ENCODE results near the gene INO80B.
A peak's percentile ranks its signal among the peaks of the same experiment; 100 is the strongest.
"Not testable (repeated sequence)": the region's sequence is repeated elsewhere in the genome, so short reads cannot be mapped to it uniquely, and the experiment has no call there.

INO80B gene

GRCh38 chr2:74420443-74421103 is 34.3 kb upstream of the INO80B start:
- peak overlapping the region; percentile 98 for H3K4me3 Mint-ChIP-seq
- ATAC-seq (ENCODE audit: low read depth); DNase-seq (ENCODE audit: low spot score in 2 of 2): not testable (repeated sequence)

DNA sequence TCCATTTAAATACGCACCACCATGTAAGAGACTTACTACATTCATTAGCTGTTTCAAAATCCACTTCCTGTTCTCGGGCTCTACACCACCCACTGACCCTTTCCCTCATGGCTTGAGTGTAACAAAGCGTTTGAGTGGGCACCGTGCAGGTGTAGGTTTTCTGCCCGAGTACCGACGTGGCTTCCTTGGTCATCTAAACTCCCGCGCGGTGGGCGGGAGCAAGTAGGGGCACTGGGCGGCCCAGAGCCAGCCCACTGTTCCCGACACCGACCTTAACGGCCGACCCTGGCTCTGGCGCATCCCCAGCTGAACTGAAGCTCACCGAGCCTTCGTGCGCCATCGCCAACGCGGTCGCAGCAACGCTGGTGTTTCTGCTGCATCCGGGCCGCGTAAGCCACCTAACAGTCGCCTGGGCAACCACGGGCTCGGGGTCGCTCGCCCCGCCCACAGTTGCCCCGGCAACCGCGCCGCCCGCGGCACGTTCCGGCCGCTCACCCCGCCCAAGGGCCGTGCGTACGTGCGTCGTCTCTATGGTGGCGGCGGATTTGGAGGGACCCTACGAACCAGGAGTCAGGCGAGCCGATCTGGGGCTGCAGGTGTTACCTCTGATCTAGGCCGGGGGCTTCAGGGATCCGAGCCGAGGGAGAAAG is 33.5 kb upstream of the INO80B start, which contains the start of the genes C2orf81 and WDR54:
TSS of gene C2orf81 (minus strand) at position 399 of the 650 bp plus-strand sequence. CDS start at position 340, 59 bp downstream.
TSS of gene WDR54 (plus strand) at position 510 of the 650 bp plus-strand sequence. CDS start 424 bp downstream, outside the sequence.
- Mint-ChIP-seq H3K36me3 (peaks cover 5% of the 10 kb centered on the region), H3K27ac (peak within 1 kb of the TSS; percentile 96), H3K27me3 (no peaks in the 10 kb centered on the region), H3K4me1 (peaks cover 14% of the 10 kb centered on the region), H3K4me3 (peak within 1 kb of the TSS; percentile 98), H3K9me3 (no peaks in the 10 kb centered on the region)
- peak; percentile 94 to 97 for DNase-seq (ENCODE audit: low spot score in 2 of 2)
- peak; percentile 92 for ATAC-seq (ENCODE audit: low read depth)

More at GRCh38 chr2:74420443-74421103, 34.3 kb upstream of the INO80B start:
- not testable (repeated sequence) for H3K27me3 Mint-ChIP-seq, H3K36me3 Mint-ChIP-seq, H3K9me3 Mint-ChIP-seq
- Mint-ChIP-seq H3K27ac (peak overlapping the region; percentile 96), H3K4me1 (peaks cover 17% of the 10 kb centered on the region)

- DNase-seq (ENCODE audit: low spot score in 2 of 2) (no peak), ATAC-seq (ENCODE audit: low read depth) (no peak)
- Mint-ChIP-seq H3K27me3 (no peaks in the 10 kb centered on the region), H3K9me3 (no peaks in the 10 kb centered on the region), H3K4me3 (peak overlapping the region; percentile 98), H3K4me1 (peaks cover 14% of the 10 kb centered on the region), H3K27ac (peak overlapping the region; percentile 96), H3K36me3 (peaks cover 6% of the 10 kb centered on the region)
Measured at GRCh38 chr2:74423231-74424095, 31.4 kb upstream of the INO80B start.

- no peak overlapping the region for H3K27ac Mint-ChIP-seq
- no peak overlapping the region for H3K4me3 Mint-ChIP-seq
Measured at GRCh38 chr2:74424139-74424992, 30.5 kb upstream of the INO80B start.

GRCh38 chr2:74424995-74425406 is 29.9 kb upstream of the INO80B start:
- ATAC-seq (ENCODE audit: low read depth) (no peak), DNase-seq (ENCODE audit: low spot score in 2 of 2) (no peak)
- peaks cover 8% of the 10 kb centered on the region for H3K36me3 Mint-ChIP-seq
- no peak overlapping the region for H3K4me3 Mint-ChIP-seq
- no peaks in the 10 kb centered on the region for H3K9me3 Mint-ChIP-seq
- no peak overlapping the region for H3K27ac Mint-ChIP-seq
- H3K4me1 Mint-ChIP-seq = peaks cover 14% of the 10 kb centered on the region
- no peaks in the 10 kb centered on the region for H3K27me3 Mint-ChIP-seq

More at GRCh38 chr2:74424139-74424992, 30.5 kb upstream of the INO80B start:
- H3K36me3 Mint-ChIP-seq = peaks cover 6% of the 10 kb centered on the region
- ATAC-seq (ENCODE audit: low read depth) (no peak), DNase-seq (ENCODE audit: low spot score in 2 of 2) (no peak)
- H3K9me3 Mint-ChIP-seq = no peaks in the 10 kb centered on the region
- peaks cover 14% of the 10 kb centered on the region for H3K4me1 Mint-ChIP-seq
- H3K27me3 Mint-ChIP-seq = no peaks in the 10 kb centered on the region

- peaks cover 8% of the 10 kb centered on the region for H3K36me3 Mint-ChIP-seq
- no peaks in the 10 kb centered on the region for H3K27me3 Mint-ChIP-seq
- DNase-seq (ENCODE audit: low spot score in 2 of 2) = no peak
- H3K27ac Mint-ChIP-seq = no peak overlapping the region
- H3K9me3 Mint-ChIP-seq = no peaks in the 10 kb centered on the region
- no peak for ATAC-seq (ENCODE audit: low read depth)
- peaks cover 10% of the 10 kb centered on the region for H3K4me1 Mint-ChIP-seq
- no peak overlapping the region for H3K4me3 Mint-ChIP-seq
Measured at GRCh38 chr2:74425523-74425922, 29.4 kb upstream of the INO80B start.

DNA sequence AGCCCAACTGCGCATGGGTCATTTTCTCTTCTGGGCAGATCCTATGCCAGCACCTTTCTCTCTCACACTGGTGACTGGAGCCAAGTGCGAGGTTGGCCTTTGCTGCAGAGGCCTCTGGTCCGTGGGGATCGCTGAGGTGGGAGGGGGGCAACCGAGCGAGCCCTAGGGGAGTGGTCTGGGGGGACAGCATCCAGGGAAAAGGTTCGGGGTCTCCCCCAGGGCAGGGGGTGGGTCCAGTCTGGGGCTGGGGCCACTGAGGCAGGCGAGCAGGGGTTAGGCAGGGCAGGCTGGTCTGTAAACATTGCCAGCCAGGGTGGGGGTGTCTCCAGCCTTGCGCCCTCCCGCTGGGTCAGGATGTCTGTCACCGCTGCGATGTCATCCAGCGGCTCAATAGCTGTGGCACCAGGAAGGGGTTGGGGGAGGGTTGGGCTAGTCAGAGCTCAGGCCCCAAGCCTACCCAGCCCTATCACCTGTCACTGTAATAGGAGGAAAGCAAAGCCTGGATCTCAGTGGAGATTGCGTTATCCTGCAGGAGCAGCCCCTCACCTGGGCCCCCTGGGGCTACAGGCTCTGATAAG is 28.6 kb upstream of the INO80B start:
- Mint-ChIP-seq H3K9me3 (no peaks in the 10 kb centered on the region), H3K27ac (no peak overlapping the region), H3K4me3 (no peak overlapping the region), H3K4me1 (peaks cover 7% of the 10 kb centered on the region), H3K27me3 (no peaks in the 10 kb centered on the region), H3K36me3 (peaks cover 8% of the 10 kb centered on the region)
- DNase-seq (ENCODE audit: low spot score in 2 of 2) (no peak), ATAC-seq (ENCODE audit: low read depth) (no peak)

- peaks cover 8% of the 10 kb centered on the region for H3K36me3 Mint-ChIP-seq
- H3K4me1 Mint-ChIP-seq = peaks cover 7% of the 10 kb centered on the region
- ATAC-seq (ENCODE audit: low read depth) (no peak), DNase-seq (ENCODE audit: low spot score in 2 of 2) (no peak)
- no peak overlapping the region for H3K27ac Mint-ChIP-seq
- H3K9me3 Mint-ChIP-seq = no peaks in the 10 kb centered on the region
- H3K27me3 Mint-ChIP-seq = no peaks in the 10 kb centered on the region
- H3K4me3 Mint-ChIP-seq = no peak overlapping the region
Measured at GRCh38 chr2:74427551-74427950, 27.3 kb upstream of the INO80B start.

GRCh38 chr2:74428675-74429074 is 26.2 kb upstream of the INO80B start:
- H3K4me3 Mint-ChIP-seq = no peak overlapping the region
- no peak for ATAC-seq (ENCODE audit: low read depth)
- no peaks in the 10 kb centered on the region for H3K27me3 Mint-ChIP-seq
- no peaks in the 10 kb centered on the region for H3K9me3 Mint-ChIP-seq
- DNase-seq (ENCODE audit: low spot score in 2 of 2) = no peak
- H3K27ac Mint-ChIP-seq = no peak overlapping the region
- no peaks in the 10 kb centered on the region for H3K4me1 Mint-ChIP-seq
- peaks cover 8% of the 10 kb centered on the region for H3K36me3 Mint-ChIP-seq

- Mint-ChIP-seq H3K27me3 (no peaks in the 10 kb centered on the region), H3K4me1 (no peaks in the 10 kb centered on the region), H3K36me3 (peaks cover 8% of the 10 kb centered on the region), H3K9me3 (no peaks in the 10 kb centered on the region), H3K4me3 (no peak overlapping the region), H3K27ac (no peak overlapping the region)
- ATAC-seq (ENCODE audit: low read depth) (no peak), DNase-seq (ENCODE audit: low spot score in 2 of 2) (no peak)
Measured at GRCh38 chr2:74429487-74430451, 25.1 kb upstream of the INO80B start.

GRCh38 chr2:74430502-74430901 is 24.4 kb upstream of the INO80B start:
- DNase-seq (ENCODE audit: low spot score in 2 of 2) (no peak), ATAC-seq (ENCODE audit: low read depth) (no peak)
- no peaks in the 10 kb centered on the region for H3K4me1 Mint-ChIP-seq
- no peak overlapping the region for H3K27ac Mint-ChIP-seq
- no peaks in the 10 kb centered on the region for H3K9me3 Mint-ChIP-seq
- H3K36me3 Mint-ChIP-seq = peaks cover 6% of the 10 kb centered on the region
- no peak overlapping the region for H3K4me3 Mint-ChIP-seq
- no peaks in the 10 kb centered on the region for H3K27me3 Mint-ChIP-seq

DNA sequence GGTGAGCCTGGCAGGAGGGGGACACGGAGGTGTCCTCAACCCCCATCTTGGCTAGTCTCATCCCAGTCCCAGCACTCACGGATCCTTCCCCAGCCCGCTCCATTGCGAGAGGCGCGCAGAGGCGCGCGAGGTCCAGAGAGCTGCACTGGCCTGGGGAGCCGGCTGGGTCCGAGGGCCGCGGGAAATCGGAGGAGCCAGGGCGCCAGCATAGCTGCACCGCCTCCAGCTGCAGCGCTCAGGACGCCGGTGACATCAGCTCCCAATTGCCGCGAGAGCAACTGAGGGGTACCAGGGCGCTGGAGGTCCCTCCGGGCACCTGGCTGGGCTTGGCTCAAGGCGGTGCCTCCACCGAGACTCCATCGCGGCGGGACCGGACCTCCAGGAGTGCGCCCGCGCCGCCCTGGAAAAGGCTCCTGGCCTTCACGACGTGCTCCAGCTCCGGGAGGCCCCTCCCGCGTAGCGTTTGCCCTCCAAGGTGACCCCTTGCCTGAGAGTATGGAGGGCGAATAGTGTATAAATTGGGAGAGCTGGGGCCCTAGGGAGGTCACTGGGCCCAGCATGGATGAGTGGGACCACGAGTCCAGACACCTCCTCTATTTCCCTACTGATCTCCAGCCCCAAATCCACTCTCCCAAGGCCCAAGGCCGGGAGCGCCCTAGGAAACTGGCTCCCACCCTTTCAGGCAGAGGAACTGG is 18.6 kb upstream of the INO80B start:
- Mint-ChIP-seq H3K4me3 (no peak overlapping the region), H3K9me3 (no peaks in the 10 kb centered on the region), H3K27ac (no peak overlapping the region), H3K36me3 (no peaks in the 10 kb centered on the region), H3K27me3 (peaks cover 2% of the 10 kb centered on the region), H3K4me1 (peaks cover 17% of the 10 kb centered on the region)
- ATAC-seq (ENCODE audit: low read depth) (no peak), DNase-seq (ENCODE audit: low spot score in 2 of 2) (no peak)
